SU-DHL-6 (cell line): ENCODE results near the gene OLR1.

Experiments
- CTCF ChIP-seq: fragments of 200-600 bp; sonication (generic); IDR thresholded peaks from one replicate; pipeline ENCODE4 v1.5.1; 2017; ENCODE audit warnings: antibody characterized with exemption, mild to moderate bottlenecking, low read length, moderate library complexity; ENCODE audit not compliant: insufficient read depth, poor library complexity, severe bottlenecking
- EZH2phosphoT487 ChIP-seq: fragments of 200-600 bp; sonication (generic), shearing (Covaris generic); conservative IDR thresholded peaks from 2 replicates; pipeline ENCODE4 v1.6.1; 2018; ENCODE audit warnings: mild to moderate bottlenecking, antibody characterized with exemption, low read length, moderate library complexity, mixed read lengths

- TF ChIP-seq CTCF: no peak
- no peak for TF ChIP-seq EZH2phosphoT487
Observed at GRCh38 chr12:10196210-10196609, 24.3 kb upstream of the OLR1 start.
